Endothelial cell of umbilical vein (primary cell): Measurements from ENCODE around the gene GPR17.
A peak's percentile ranks its signal among the peaks of the same experiment; 100 is the strongest.

Experiments used
- POLR2AphosphoS5 ChIP-seq: IDR thresholded peaks from 2 replicates; pipeline ENCODE4 v1.6.1; 2012; ENCODE audit warnings: low read depth, mild to moderate bottlenecking, control low read depth, low read length, moderate library complexity; ENCODE audit not compliant: insufficient read depth
- TF ChIP-seq, protein P1 (sequence below), 2 donors: IDR thresholded peaks; 1 replicate in 1 of 2; 2 replicates in 1 of 2; pipeline ENCODE4 v1.5.1; 2011; ENCODE audit warnings: low read length in 2 of 2, mild to moderate bottlenecking in 2 of 2, moderate library complexity in 2 of 2, control low read depth in 1 of 2, inconsistent platforms in 1 of 2, low read depth in 1 of 2; ENCODE audit not compliant: insufficient read depth in 1 of 2; ENCODE audit errors: extremely low read depth in 1 of 2
- TF ChIP-seq, protein P2 (sequence below): IDR thresholded peaks from 2 replicates; pipeline ENCODE4 v1.6.1; 2011; ENCODE audit not compliant: insufficient read depth, insufficient read length

DNA sequence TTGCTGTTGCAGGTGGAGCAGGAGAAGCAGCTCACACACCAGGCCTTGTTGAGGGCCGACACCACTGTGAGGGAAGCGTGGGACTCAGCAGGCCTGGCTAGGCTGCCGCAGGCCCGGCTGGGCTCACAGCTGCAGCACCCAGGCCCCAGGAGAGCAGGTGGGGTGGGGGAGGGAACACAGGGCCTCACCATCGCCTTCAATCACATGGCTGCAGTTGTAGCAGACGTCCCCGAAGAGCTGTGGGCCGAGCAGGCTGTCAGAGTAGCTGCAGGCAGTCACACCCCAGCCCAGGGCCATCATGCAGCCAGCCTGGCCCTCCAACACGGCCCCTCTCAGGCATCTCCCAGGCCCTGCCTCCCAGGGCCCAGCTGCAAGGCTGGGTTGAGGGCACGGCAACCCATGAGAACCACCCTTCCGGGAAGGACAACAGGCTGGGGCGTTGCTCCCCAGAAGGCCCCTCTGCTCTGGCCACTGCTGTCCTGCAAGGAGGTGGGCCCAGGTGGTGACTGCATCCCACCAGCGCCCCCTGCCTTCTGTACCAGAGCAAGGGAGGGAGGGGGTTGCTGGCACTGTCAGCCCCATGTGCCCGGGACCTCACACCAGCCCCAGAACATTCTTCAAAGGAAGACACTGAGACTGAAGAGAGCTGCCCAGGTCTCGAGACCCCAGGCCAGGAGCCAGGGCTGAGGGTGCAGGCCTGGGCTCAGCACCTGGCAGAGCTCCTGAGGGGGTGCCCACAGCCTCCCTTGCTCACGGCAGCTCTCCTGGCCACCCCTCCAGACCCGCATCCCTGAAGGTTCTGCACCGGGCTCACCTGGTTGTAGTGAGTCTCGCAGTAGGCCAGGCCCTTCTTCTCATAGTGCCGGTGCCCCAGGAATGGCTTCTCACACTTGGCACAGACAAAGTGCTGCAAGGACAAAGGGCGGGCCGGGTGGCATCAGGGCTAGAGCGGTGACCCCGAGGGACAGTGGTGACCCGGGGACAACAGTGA lies 5.6 kb upstream of the GPR17 start:
- TF ChIP-seq, protein P1, sequence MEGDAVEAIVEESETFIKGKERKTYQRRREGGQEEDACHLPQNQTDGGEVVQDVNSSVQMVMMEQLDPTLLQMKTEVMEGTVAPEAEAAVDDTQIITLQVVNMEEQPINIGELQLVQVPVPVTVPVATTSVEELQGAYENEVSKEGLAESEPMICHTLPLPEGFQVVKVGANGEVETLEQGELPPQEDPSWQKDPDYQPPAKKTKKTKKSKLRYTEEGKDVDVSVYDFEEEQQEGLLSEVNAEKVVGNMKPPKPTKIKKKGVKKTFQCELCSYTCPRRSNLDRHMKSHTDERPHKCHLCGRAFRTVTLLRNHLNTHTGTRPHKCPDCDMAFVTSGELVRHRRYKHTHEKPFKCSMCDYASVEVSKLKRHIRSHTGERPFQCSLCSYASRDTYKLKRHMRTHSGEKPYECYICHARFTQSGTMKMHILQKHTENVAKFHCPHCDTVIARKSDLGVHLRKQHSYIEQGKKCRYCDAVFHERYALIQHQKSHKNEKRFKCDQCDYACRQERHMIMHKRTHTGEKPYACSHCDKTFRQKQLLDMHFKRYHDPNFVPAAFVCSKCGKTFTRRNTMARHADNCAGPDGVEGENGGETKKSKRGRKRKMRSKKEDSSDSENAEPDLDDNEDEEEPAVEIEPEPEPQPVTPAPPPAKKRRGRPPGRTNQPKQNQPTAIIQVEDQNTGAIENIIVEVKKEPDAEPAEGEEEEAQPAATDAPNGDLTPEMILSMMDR (IDR thresholded peaks at IDR 0.05; ENCODE audit: extremely low read depth in 1 of 2, insufficient read depth in 1 of 2, low read depth in 1 of 2, low read length in 2 of 2), result peak; percentile 25 to 56
- no peak for TF ChIP-seq POLR2AphosphoS5
- TF ChIP-seq, protein P2, sequence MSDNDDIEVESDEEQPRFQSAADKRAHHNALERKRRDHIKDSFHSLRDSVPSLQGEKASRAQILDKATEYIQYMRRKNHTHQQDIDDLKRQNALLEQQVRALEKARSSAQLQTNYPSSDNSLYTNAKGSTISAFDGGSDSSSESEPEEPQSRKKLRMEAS, result no peak
